CD4-positive, alpha-beta memory T cell (primary cell): Measurements from ENCODE around the gene C10orf95. TPM values are rescaled to one million over a fixed set of nuclear protein-coding genes. Genes with fewer than 3 reads are reported as not detected.

Source experiments
- CTCF ChIA-PET: fragments of 350-600 bp; sonication (Branson Sonifier 250); formaldehyde crosslinking; loops from one replicate; lab custom pipeline; 2021; ENCODE audit warnings: inconsistent platforms; ENCODE audit not compliant: partially characterized antibody; lab: Charles Lee
- POLR2A ChIA-PET: fragments of 350-600 bp; sonication (Branson Sonifier 250); formaldehyde crosslinking; loops from one replicate; lab custom pipeline; 2021; ENCODE audit not compliant: partially characterized antibody; lab: Charles Lee
- DNase-seq, 5 donors: peaks; one replicate each; pipeline versions ENCODE4 v3.0.0 to v3.0.0-alpha.2; 2020 to 2022; ENCODE audit warnings: mixed read lengths in 1 of 5
- H3K27ac ChIP-seq: one replicate; pipeline ENCODE4 v1.7.0; 2013; ENCODE audit warnings: low read depth, low read length
- H3K27me3 ChIP-seq: 2 replicates; pipeline ENCODE4 v1.7.0; 2013; ENCODE audit warnings: mild to moderate bottlenecking, low read length, moderate library complexity; ENCODE audit not compliant: insufficient read depth
- H3K36me3 ChIP-seq: 2 replicates; pipeline ENCODE4 v1.7.0; 2013; ENCODE audit warnings: mild to moderate bottlenecking, low read length, moderate library complexity; ENCODE audit not compliant: insufficient read depth
- H3K4me1 ChIP-seq: 2 replicates; pipeline ENCODE4 v1.7.0; 2013; ENCODE audit warnings: mild to moderate bottlenecking, low read length, moderate library complexity; ENCODE audit not compliant: insufficient read depth
- H3K4me3 ChIP-seq, 2 donors: one replicate each; pipeline ENCODE4 v1.7.0; 2013; ENCODE audit warnings: low read length in 2 of 2, mild to moderate bottlenecking in 1 of 2
- H3K9me3 ChIP-seq, 2 donors: one replicate each; pipeline ENCODE4 v1.7.0; 2013; ENCODE audit warnings: low read length in 2 of 2, control low read depth in 1 of 2; ENCODE audit not compliant: control insufficient read depth in 1 of 2
- H3K27ac Mint-ChIP-seq, 7 donors: one replicate each; pipeline ENCODE4 v1.8.0; 2020 to 2021; ENCODE audit warnings: mixed read lengths in 7 of 7, mild to moderate bottlenecking in 6 of 7, inconsistent platforms in 3 of 7, moderate library complexity in 3 of 7
- H3K27me3 Mint-ChIP-seq, 2 donors: one replicate each; pipeline ENCODE4 v1.8.0; 2020 to 2021; ENCODE audit warnings: mixed read lengths in 2 of 2
- H3K36me3 Mint-ChIP-seq, 2 donors: one replicate each; pipeline ENCODE4 v1.8.0; 2020 to 2021; ENCODE audit warnings: mixed read lengths in 2 of 2, inconsistent platforms in 1 of 2, mild to moderate bottlenecking in 1 of 2
- H3K4me1 Mint-ChIP-seq, 4 donors: one replicate each; pipeline ENCODE4 v1.8.0; 2020 to 2021; ENCODE audit warnings: mixed read lengths in 4 of 4, mild to moderate bottlenecking in 1 of 4
- H3K4me3 Mint-ChIP-seq, 8 donors: one replicate each; pipeline ENCODE4 v1.8.0; 2020 to 2021; ENCODE audit warnings: mixed read lengths in 8 of 8, mild to moderate bottlenecking in 7 of 8, moderate library complexity in 6 of 8, inconsistent platforms in 3 of 8
- H3K9me3 Mint-ChIP-seq, 8 donors: one replicate each; pipeline ENCODE4 v1.8.0; 2020 to 2021; ENCODE audit warnings: mixed read lengths in 8 of 8, mild to moderate bottlenecking in 5 of 8, inconsistent platforms in 3 of 8, moderate library complexity in 1 of 8
- intact Hi-C: fragments of 100-400 bp; cut with micrococcal nuclease; formaldehyde crosslinking; loops from one replicate; pipeline ENCODE4 v1.15.1; 2023
- polyA plus RNA-seq, 2 donors: library from polyadenylated mRNA; unstranded; fragments of 300-500 nt; fragmentation: Illumina TruSeq; gene quantifications; one replicate each; pipeline ENCODE4 v1.2.3, GENCODE V29; 2021
- total RNA-seq, 2 experiments: library from RNA; stranded (reverse); gene quantifications; one replicate each; pipeline ENCODE4 v1.2.3, GENCODE V29; 2021

C10orf95 gene
- total and polyA plus RNA-seq, 4 experiments from 2014 or later = 0.41 to 1.6 (median 0.65) TPM

- peaks cover 4% of the 10 kb centered on the region for H3K36me3 ChIP-seq
- DNase-seq = peak in 1 of 5 donors; percentile 36
- Mint-ChIP-seq H3K27me3 (peaks cover 15 to 30% of the 10 kb centered on the region in 2 donors), H3K27ac (peak overlapping the region in 2 of 7 donors; percentile 78 to 95), H3K4me3 (peak overlapping the region in 3 of 8 donors; percentile 25 to 62 (median 33)), H3K4me1 (peaks cover 15 to 63% (median 21%) of the 10 kb centered on the region in 4 donors), H3K9me3 (no peaks in the 10 kb centered on the region), H3K36me3 (peaks cover 0 to 19% of the 10 kb centered on the region in 2 donors)
- ChIA-PET POLR2A (interaction anchor here (5.5 kb wide), 1 partner anchor 12 kb away, joined by 30 read pairs; the partner anchor contains the start of gene NFKB2), CTCF (no interaction called here)
- H3K9me3 ChIP-seq = no peaks in the 10 kb centered on the region
- intact Hi-C loops = no loop called here
- no peak overlapping the region for H3K27ac ChIP-seq
- peaks cover 20% of the 10 kb centered on the region for H3K4me1 ChIP-seq
- H3K27me3 ChIP-seq = peaks cover 11% of the 10 kb centered on the region
- H3K4me3 ChIP-seq = no peak overlapping the region
These were observed 44.5 kb downstream of the C10orf95 start for GRCh38 chr10:102406815-102407214.

DNA sequence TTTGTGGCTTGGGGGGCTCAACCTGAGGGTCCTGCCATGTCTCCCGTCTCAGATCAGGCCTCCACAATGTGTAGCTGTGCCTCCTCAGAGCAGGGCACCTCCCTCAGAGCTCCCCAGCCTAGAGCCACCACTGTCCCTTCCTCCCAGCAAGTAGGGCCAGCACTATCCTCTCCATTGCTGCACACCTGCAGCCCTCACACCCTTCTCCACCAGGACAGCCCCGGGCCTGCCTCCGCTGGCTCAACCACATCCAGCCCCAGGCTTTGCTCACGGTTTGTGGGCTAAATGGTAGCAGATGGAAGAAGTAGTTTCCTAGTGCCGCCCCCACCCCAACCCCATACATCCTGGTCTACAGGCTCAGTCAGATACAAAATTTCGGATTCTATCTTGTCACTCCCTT lies 45.7 kb downstream of the C10orf95 start:
- H3K36me3 Mint-ChIP-seq = peaks cover 0 to 21% of the 10 kb centered on the region in 2 donors
- ChIA-PET CTCF (interaction anchor here (1.6 to 3.9 kb wide), 2 partner anchors 12 to 18 kb away, joined by 6 to 28 read pairs; partner anchors contain the start of gene NFKB2), POLR2A (interaction anchor here (1.2 to 5.5 kb wide), 3 partner anchors 11 to 27 kb away, joined by 4 to 30 read pairs (median 4); partner anchors contain the start of genes CUEDC2, FBXL15 and NFKB2)
- Histone ChIP-seq H3K36me3 (peaks cover 15% of the 10 kb centered on the region), H3K4me1 (peaks cover 16% of the 10 kb centered on the region), H3K27me3 (peaks cover 11% of the 10 kb centered on the region), H3K9me3 (no peaks in the 10 kb centered on the region), H3K27ac (no peak overlapping the region), H3K4me3 (no peak overlapping the region)
- H3K4me1 Mint-ChIP-seq = peaks cover 11 to 53% (median 18%) of the 10 kb centered on the region in 4 donors
- no peaks in the 10 kb centered on the region for H3K9me3 Mint-ChIP-seq
- H3K27ac Mint-ChIP-seq = peak overlapping the region in 4 of 7 donors; percentile 36 to 95 (median 51)
- peaks cover 9 to 21% of the 10 kb centered on the region in 2 donors for H3K27me3 Mint-ChIP-seq
- peak in 1 of 5 donors; percentile 36 for DNase-seq
- peak overlapping the region in 4 of 8 donors; percentile 17 to 57 (median 32) for H3K4me3 Mint-ChIP-seq
- intact Hi-C loops = no loop called here

- Histone ChIP-seq H3K36me3 (peaks cover 20% of the 10 kb centered on the region), H3K27me3 (peaks cover 8% of the 10 kb centered on the region), H3K27ac (no peak overlapping the region), H3K4me1 (peaks cover 16% of the 10 kb centered on the region), H3K9me3 (no peaks in the 10 kb centered on the region), H3K4me3 (no peak overlapping the region)
- POLR2A ChIA-PET = interaction anchor here (0.7 to 5.5 kb wide), 6 partner anchors 10 to 27 kb away, joined by 3 to 30 read pairs (median 4); partner anchors contain the start of genes CUEDC2, FBXL15 and NFKB2
- intact Hi-C loops = no loop called here
- Mint-ChIP-seq H3K9me3 (no peaks in the 10 kb centered on the region), H3K27me3 (peaks cover 8 to 20% of the 10 kb centered on the region in 2 donors), H3K4me3 (peak overlapping the region in 2 of 8 donors; percentile 35 to 57), H3K4me1 (peaks cover 11 to 57% (median 19%) of the 10 kb centered on the region in 4 donors), H3K27ac (peak overlapping the region in 3 of 7 donors; percentile 42 to 95 (median 57)), H3K36me3 (peaks cover 0 to 24% of the 10 kb centered on the region in 2 donors)
- DNase-seq = peak in 1 of 5 donors; percentile 38
- CTCF ChIA-PET = interaction anchor here (1.6 to 3.9 kb wide), 2 partner anchors 11 to 17 kb away, joined by 6 to 28 read pairs; partner anchors contain the start of gene NFKB2
These were observed 46.2 kb downstream of the C10orf95 start for GRCh38 chr10:102405108-102405571.

- Mint-ChIP-seq H3K27ac (peak overlapping the region in 5 of 7 donors; percentile 4 to 95 (median 42)), H3K4me3 (no peak overlapping the region), H3K9me3 (no peaks in the 10 kb centered on the region), H3K4me1 (peaks cover 9 to 57% (median 17%) of the 10 kb centered on the region in 4 donors), H3K27me3 (peaks cover 2 to 14% of the 10 kb centered on the region in 2 donors), H3K36me3 (peaks cover 0 to 25% of the 10 kb centered on the region in 2 donors)
- no peaks in the 10 kb centered on the region for H3K9me3 ChIP-seq
- no peak overlapping the region for H3K27ac ChIP-seq
- peaks cover 16% of the 10 kb centered on the region for H3K4me1 ChIP-seq
- ChIA-PET CTCF (interaction anchor here (1.0 to 3.9 kb wide), 8 partner anchors 8 to 177 kb away, joined by 3 to 28 read pairs (median 4); partner anchors contain the start of gene NFKB2), POLR2A (interaction anchor here (0.7 to 5.5 kb wide), 7 partner anchors 9 to 57 kb away, joined by 3 to 30 read pairs (median 4); partner anchors contain the start of genes CUEDC2, FBXL15 and NFKB2)
- peaks cover 2% of the 10 kb centered on the region for H3K27me3 ChIP-seq
- H3K4me3 ChIP-seq = no peak overlapping the region
- DNase-seq = peak in 1 of 5 donors; percentile 38
- peaks cover 21% of the 10 kb centered on the region for H3K36me3 ChIP-seq
- intact Hi-C loops = no loop called here
These were observed 46.8 kb downstream of the C10orf95 start for GRCh38 chr10:102404361-102405107.

- Mint-ChIP-seq H3K9me3 (peaks cover 0 to 2% (median 0%) of the 10 kb centered on the region in 8 donors), H3K27me3 (peaks cover 0 to 8% of the 10 kb centered on the region in 2 donors), H3K27ac (peak overlapping the region in 3 of 7 donors; percentile 41 to 95 (median 42)), H3K36me3 (peaks cover 3 to 36% of the 10 kb centered on the region in 2 donors), H3K4me1 (peaks cover 6 to 61% (median 19%) of the 10 kb centered on the region in 4 donors), H3K4me3 (no peak overlapping the region)
- no peaks in the 10 kb centered on the region for H3K27me3 ChIP-seq
- peaks cover 23% of the 10 kb centered on the region for H3K4me1 ChIP-seq
- DNase-seq = no peak
- no peak overlapping the region for H3K4me3 ChIP-seq
- POLR2A ChIA-PET = interaction anchor here (0.7 to 5.5 kb wide), 7 partner anchors 8 to 165 kb away, joined by 3 to 41 read pairs (median 4); partner anchors contain the start of genes C10orf95, FBXL15 and NFKB2
- H3K27ac ChIP-seq = no peak overlapping the region
- H3K36me3 ChIP-seq = peaks cover 24% of the 10 kb centered on the region
- no peaks in the 10 kb centered on the region for H3K9me3 ChIP-seq
- intact Hi-C loops = no loop called here
- CTCF ChIA-PET = interaction anchor here (0.6 to 3.9 kb wide), 10 partner anchors 9 to 176 kb away, joined by 3 to 28 read pairs (median 4); partner anchors contain the start of genes FBXL15 and NFKB2
These were observed 48.2 kb downstream of the C10orf95 start for GRCh38 chr10:102403115-102403514.

DNA sequence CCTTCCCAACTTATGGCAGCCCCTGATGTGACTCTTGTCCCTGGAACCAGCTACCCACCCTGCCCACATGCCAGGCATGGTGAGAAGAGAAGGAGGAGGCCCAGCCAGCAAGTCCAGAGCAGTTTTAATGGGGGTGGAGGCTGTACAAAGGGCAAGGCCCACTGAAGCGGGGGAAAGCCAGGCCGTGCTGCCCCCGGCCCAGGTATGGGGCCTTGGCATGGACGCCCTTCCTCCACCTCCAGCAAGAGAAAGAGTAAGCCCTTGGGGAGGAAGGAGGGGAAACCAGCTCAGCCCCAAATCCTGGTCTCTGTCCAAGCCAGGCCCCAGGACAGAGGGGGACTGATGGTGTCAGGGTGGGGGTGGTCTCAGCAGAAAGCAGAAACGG lies 48.8 kb downstream of the C10orf95 start:
- POLR2A ChIA-PET = interaction anchor here (0.7 to 5.5 kb wide), 7 partner anchors 7 to 165 kb away, joined by 3 to 41 read pairs (median 4); partner anchors contain the start of genes C10orf95, CUEDC2, FBXL15 and NFKB2
- Histone ChIP-seq H3K4me3 (no peak overlapping the region), H3K36me3 (peaks cover 30% of the 10 kb centered on the region), H3K9me3 (no peaks in the 10 kb centered on the region), H3K27me3 (no peaks in the 10 kb centered on the region), H3K27ac (no peak overlapping the region), H3K4me1 (peaks cover 28% of the 10 kb centered on the region)
- peak overlapping the region in 3 of 7 donors; percentile 12 to 68 (median 55) for H3K27ac Mint-ChIP-seq
- H3K27me3 Mint-ChIP-seq = peaks cover 0 to 6% of the 10 kb centered on the region in 2 donors
- intact Hi-C loops = no loop called here
- peaks cover 0 to 2% (median 0%) of the 10 kb centered on the region in 8 donors for H3K9me3 Mint-ChIP-seq
- CTCF ChIA-PET = interaction anchor here (0.6 to 10.3 kb wide), 7 partner anchors 9 to 173 kb away, joined by 3 to 88 read pairs (median 9); partner anchors contain the start of genes FBXL15 and NFKB2
- H3K4me3 Mint-ChIP-seq = peak overlapping the region in 1 of 8 donors; percentile 29
- no peak for DNase-seq
- H3K36me3 Mint-ChIP-seq = peaks cover 7 to 42% of the 10 kb centered on the region in 2 donors
- H3K4me1 Mint-ChIP-seq = peaks cover 11 to 61% (median 20%) of the 10 kb centered on the region in 4 donors
